ENCODE measurements around the gene MAP4K2. TPM values are rescaled to one million over a fixed set of nuclear protein-coding genes. Genes with fewer than 3 reads are reported as not detected.

MAP4K2 gene
- total and polyA plus RNA-seq, 2 experiments from 2014 or later, result 9.9 to 42.6 TPM

DNA sequence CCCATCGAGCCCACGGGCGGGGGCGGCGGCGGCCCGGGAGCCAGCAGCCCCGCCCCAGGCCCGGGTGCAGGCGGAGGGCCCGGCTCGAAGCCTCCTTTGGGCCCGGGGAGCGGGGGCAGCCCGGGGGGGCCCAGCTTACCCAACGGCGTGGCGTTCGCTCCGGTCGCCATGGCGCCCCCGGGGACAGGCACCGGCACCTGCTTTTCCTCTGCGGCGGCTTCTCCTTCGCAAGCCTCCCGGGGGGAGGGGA is 24.9 kb downstream of the MAP4K2 start:
- Histone ChIP-seq H3K4me2 (peak overlapping the region; percentile 74; the same call in 1 of the 2 replicates), H3K27me3 (ENCODE audit: insufficient read depth) (no peaks in the 10 kb centered on the region), H3K27ac (ENCODE audit: low read depth) (peak overlapping the region; percentile 98), H3K9me2 (ENCODE audit: insufficient read depth) (no peaks in the 10 kb centered on the region), H3F3A (replicated peaks; ENCODE audit: low read depth) (peaks cover 44% of the 10 kb centered on the region), H3K4me1 (ENCODE audit: insufficient read depth) (peaks cover 12% of the 10 kb centered on the region), H2AFZ (no peak overlapping the region), H3K79me2 (replicated peaks; ENCODE audit: insufficient read depth) (peaks cover 52% of the 10 kb centered on the region), H3K4me3 (peak overlapping the region; percentile 84), H4K20me1 (replicated peaks; ENCODE audit: insufficient read depth) (peaks cover 41% of the 10 kb centered on the region), H3K36me3 (ENCODE audit: insufficient read depth) (peaks cover 41% of the 10 kb centered on the region)
- peaks cover 44% of the 10 kb centered on the region for H3K36me3 Mint-ChIP-seq (ENCODE audit: low read depth)
- H3K27me3 Mint-ChIP-seq (ENCODE audit: insufficient read depth, low read depth, poor library complexity), result peaks cover 19% of the 10 kb centered on the region
- H3K27ac Mint-ChIP-seq, result no peak overlapping the region
- H3K4me3 Mint-ChIP-seq, result peak overlapping the region; percentile 89; the same call in 2 of the 3 replicates
- no peak for ATAC-seq
- TF ChIP-seq CREB1 (CRISPR knock-in tag; IDR thresholded peaks at IDR 0.05; ENCODE audit: low read depth), result no peak
- TF ChIP-seq EZH2phosphoT487 (IDR thresholded peaks at IDR 0.05; ENCODE audit: unreplicated experiment), result no peak
- TF ChIP-seq JUNB (IDR thresholded peaks at IDR 0.05; ENCODE audit: unreplicated experiment), result no peak
- no peak for TF ChIP-seq ZNF114 (CRISPR knock-in tag; IDR thresholded peaks at IDR 0.05)
- TF ChIP-seq ZNF331 (CRISPR knock-in tag; IDR thresholded peaks at IDR 0.05; ENCODE audit: low read depth), result no peak
- TF ChIP-seq REST (IDR thresholded peaks at IDR 0.05; ENCODE audit: unreplicated experiment), result no peak
- TF ChIP-seq, protein P1, sequence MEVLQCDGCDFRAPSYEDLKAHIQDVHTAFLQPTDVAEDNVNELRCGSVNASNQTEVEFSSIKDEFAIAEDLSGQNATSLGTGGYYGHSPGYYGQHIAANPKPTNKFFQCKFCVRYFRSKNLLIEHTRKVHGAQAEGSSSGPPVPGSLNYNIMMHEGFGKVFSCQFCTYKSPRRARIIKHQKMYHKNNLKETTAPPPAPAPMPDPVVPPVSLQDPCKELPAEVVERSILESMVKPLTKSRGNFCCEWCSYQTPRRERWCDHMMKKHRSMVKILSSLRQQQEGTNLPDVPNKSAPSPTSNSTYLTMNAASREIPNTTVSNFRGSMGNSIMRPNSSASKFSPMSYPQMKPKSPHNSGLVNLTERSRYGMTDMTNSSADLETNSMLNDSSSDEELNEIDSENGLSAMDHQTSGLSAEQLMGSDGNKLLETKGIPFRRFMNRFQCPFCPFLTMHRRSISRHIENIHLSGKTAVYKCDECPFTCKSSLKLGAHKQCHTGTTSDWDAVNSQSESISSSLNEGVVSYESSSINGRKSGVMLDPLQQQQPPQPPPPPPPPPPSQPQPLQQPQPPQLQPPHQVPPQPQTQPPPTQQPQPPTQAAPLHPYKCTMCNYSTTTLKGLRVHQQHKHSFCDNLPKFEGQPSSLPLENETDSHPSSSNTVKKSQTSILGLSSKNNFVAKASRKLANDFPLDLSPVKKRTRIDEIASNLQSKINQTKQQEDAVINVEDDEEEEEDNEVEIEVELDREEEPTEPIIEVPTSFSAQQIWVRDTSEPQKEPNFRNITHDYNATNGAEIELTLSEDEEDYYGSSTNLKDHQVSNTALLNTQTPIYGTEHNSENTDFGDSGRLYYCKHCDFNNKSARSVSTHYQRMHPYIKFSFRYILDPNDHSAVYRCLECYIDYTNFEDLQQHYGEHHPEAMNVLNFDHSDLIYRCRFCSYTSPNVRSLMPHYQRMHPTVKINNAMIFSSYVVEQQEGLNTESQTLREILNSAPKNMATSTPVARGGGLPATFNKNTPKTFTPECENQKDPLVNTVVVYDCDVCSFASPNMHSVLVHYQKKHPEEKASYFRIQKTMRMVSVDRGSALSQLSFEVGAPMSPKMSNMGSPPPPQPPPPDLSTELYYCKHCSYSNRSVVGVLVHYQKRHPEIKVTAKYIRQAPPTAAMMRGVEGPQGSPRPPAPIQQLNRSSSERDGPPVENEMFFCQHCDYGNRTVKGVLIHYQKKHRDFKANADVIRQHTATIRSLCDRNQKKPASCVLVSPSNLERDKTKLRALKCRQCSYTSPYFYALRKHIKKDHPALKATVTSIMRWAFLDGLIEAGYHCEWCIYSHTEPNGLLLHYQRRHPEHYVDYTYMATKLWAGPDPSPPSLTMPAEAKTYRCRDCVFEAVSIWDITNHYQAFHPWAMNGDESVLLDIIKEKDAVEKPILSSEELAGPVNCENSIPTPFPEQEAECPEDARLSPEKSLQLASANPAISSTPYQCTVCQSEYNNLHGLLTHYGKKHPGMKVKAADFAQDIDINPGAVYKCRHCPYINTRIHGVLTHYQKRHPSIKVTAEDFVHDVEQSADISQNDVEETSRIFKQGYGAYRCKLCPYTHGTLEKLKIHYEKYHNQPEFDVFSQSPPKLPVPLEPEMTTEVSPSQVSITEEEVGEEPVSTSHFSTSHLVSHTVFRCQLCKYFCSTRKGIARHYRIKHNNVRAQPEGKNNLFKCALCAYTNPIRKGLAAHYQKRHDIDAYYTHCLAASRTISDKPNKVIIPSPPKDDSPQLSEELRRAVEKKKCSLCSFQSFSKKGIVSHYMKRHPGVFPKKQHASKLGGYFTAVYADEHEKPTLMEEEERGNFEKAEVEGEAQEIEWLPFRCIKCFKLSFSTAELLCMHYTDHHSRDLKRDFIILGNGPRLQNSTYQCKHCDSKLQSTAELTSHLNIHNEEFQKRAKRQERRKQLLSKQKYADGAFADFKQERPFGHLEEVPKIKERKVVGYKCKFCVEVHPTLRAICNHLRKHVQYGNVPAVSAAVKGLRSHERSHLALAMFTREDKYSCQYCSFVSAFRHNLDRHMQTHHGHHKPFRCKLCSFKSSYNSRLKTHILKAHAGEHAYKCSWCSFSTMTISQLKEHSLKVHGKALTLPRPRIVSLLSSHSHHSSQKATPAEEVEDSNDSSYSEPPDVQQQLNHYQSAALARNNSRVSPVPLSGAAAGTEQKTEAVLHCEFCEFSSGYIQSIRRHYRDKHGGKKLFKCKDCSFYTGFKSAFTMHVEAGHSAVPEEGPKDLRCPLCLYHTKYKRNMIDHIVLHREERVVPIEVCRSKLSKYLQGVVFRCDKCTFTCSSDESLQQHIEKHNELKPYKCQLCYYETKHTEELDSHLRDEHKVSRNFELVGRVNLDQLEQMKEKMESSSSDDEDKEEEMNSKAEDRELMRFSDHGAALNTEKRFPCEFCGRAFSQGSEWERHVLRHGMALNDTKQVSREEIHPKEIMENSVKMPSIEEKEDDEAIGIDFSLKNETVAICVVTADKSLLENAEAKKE (CRISPR knock-in tag; IDR thresholded peaks at IDR 0.05), result no peak
- no peak for TF ChIP-seq NANOG (IDR thresholded peaks at IDR 0.05; ENCODE audit: borderline replicate concordance)
- TF ChIP-seq STAT1 (IDR thresholded peaks at IDR 0.05; ENCODE audit: unreplicated experiment), result no peak
- TF ChIP-seq CTCF (conservative IDR thresholded peaks at IDR 0.05; ENCODE audit: low read depth in 2 of 2), result no peak
- no peaks in the 10 kb centered on the region; the same call in 2 of the 3 replicates for H3K9me3 Mint-ChIP-seq
- no peak for DNase-seq (ENCODE audit: low spot score)
- peaks cover 39% of the 10 kb centered on the region for H3K4me1 Mint-ChIP-seq
